ENCODE measurements around the gene CLASRP. TPM values are rescaled to one million over a fixed set of nuclear protein-coding genes. Genes with fewer than 3 reads are reported as not detected.

Gene CLASRP
- total and polyA plus RNA-seq, 2 of the 8 experiments (the other 6 are each of a cell fraction or from before 2014, with no cell fraction given), result 22.3 to 71.7 TPM

DNA sequence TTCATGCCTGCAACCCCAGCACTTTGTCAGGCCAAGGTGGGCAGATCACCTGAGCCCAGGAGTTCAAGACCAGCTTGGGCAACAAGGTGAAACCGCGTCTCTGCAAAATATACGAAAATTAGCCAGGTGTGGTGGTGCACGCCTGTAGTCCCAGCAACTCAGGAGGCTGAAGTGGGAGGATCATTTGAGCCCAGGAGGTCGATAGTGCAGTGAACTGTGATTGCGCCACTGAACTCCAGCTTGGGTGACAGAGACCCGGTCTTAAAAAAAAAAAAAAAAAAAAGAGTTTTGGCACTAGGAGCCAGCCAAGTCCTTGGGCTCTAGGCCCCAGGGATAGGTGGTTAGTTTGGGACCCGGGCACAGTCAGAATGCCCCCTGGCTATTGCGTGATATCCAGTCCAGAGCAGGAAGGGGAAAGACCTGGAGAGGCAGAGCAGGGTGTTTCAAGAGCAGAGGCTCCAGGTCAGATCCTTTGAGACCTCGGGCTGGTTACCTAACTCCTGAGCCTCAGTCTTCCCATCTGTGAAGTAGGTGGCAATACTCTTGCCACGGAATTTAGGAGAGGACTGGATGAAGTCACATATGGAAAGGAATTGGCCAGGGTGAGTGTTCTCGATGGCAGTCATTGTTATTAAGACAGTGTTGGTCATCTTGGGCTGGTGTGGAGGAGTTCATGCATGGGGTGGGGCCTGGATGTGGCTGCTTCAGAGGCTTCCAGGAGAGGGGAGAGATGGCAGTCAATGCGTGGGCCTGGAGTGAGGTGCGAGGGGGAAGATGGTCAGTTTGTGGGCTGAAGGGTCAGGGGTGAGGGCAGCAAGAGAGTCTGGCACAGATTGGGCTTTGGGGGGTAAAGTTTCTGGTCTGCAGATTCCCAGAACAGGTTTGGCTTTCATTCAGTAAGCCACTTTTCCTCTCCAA, 56.9 kb downstream of the CLASRP start:
- peaks cover 1 to 30% (median 17%) of the 10 kb centered on the region in 4 experiments for H3K4me1 ChIP-seq (replicated peaks in 1 of 4; ENCODE audit: control insufficient read depth in 3 of 4, insufficient read depth in 4 of 4, low read length in 3 of 4)
- H2AFZ ChIP-seq (ENCODE audit: low read length), result no peak overlapping the region
- no peak overlapping the region; a peak in 1 of 4 replicates for H3K4me2 ChIP-seq (ENCODE audit: insufficient read depth in 1 of 2, low read depth in 2 of 2, low read length in 2 of 2)
- H3K18ac ChIP-seq (ENCODE audit: extremely low read depth, low read length), result no peak overlapping the region
- H3K27me3 ChIP-seq (replicated peaks in 1 of 4; ENCODE audit: control insufficient read depth in 3 of 4, extremely low read depth in 1 of 4, insufficient read depth in 3 of 4, low read length in 3 of 4), result no peaks in the 10 kb centered on the region
- H4K8ac ChIP-seq (ENCODE audit: extremely low read depth, insufficient read depth, low read length), result 0 out of 2 replicates have a peak overlapping the region, but pooled peaks have one; percentile 20
- POLR2A ChIA-PET (ENCODE audit: partially characterized antibody), result interaction anchor here (0.6 to 1.9 kb wide), 5 partner anchors 12 to 185 kb away, joined by 3 to 8 read pairs (median 4); partner anchors contain the start of gene GEMIN7
- H3K36me3 ChIP-seq (ENCODE audit: control insufficient read depth in 2 of 4, insufficient read depth in 4 of 4, low read length in 3 of 4), result peaks cover 0 to 5% (median 0%) of the 10 kb centered on the region in 4 experiments; a peak in 3 of 8 replicates
- H3K23ac ChIP-seq (ENCODE audit: insufficient read length), result no peak overlapping the region
- no peak overlapping the region for H3K4me3 ChIP-seq (ENCODE audit: extremely low read depth in 1 of 4, insufficient read depth in 2 of 4, low read depth in 3 of 4, low read length in 4 of 4)
- H3K23me2 ChIP-seq (ENCODE audit: low read depth, low read length), result peaks cover 16% of the 10 kb centered on the region
- H3K79me2 ChIP-seq (ENCODE audit: control insufficient read depth in 1 of 2, insufficient read depth in 2 of 2, low read length in 2 of 2), result peaks cover 33 to 76% of the 10 kb centered on the region in 2 experiments
- H2AK5ac ChIP-seq (ENCODE audit: low read depth, low read length), result no peak overlapping the region
- H2BK120ac ChIP-seq (replicated peaks; ENCODE audit: low read depth, low read length), result no peak overlapping the region
- H3K27ac ChIP-seq (ENCODE audit: low read depth, low read length), result no peak overlapping the region
- no peak overlapping the region for H2BK20ac ChIP-seq (ENCODE audit: low read length)
- H3K4ac ChIP-seq (replicated peaks; ENCODE audit: insufficient read length, low read depth, low read length), result no peak overlapping the region
- no peak overlapping the region for H2BK5ac ChIP-seq (ENCODE audit: low read depth, low read length)
- CTCF ChIA-PET (ENCODE audit: partially characterized antibody), result interaction anchor here (1.3 to 8.3 kb wide), 3 partner anchors 8 to 28 kb away, joined by 4 to 57 read pairs (median 11); no protein-coding TSS in a partner anchor
- H3K79me1 ChIP-seq (ENCODE audit: low read depth, low read length), result peaks cover 53% of the 10 kb centered on the region
- no peak overlapping the region for H3K9ac ChIP-seq (replicated peaks in 1 of 4; ENCODE audit: extremely low read depth in 1 of 4, low read depth in 3 of 4, low read length in 3 of 4)
- no peak overlapping the region for H2BK15ac ChIP-seq (ENCODE audit: low read length)
- H2BK12ac ChIP-seq (ENCODE audit: low read depth, low read length), result no peak overlapping the region
- DNase-seq (ENCODE audit: low read depth in 1 of 2, low spot score in 2 of 2) (no peak), FAIRE-seq (no peak)
- no peak overlapping the region for H3K14ac ChIP-seq (ENCODE audit: insufficient read length)
- peaks cover 47 to 60% of the 10 kb centered on the region in 2 experiments for H4K20me1 ChIP-seq (replicated peaks in 1 of 2; ENCODE audit: control insufficient read depth in 1 of 2, insufficient read depth in 2 of 2, low read length in 2 of 2)
- no peak overlapping the region for H4K5ac ChIP-seq (ENCODE audit: insufficient read length, low read depth, low read length)
- 88% methylated on average over 13 of the region's 14 CpGs; no CpG with 5 or more reads in 1 of the 2 experiments for WGBS, 2 experiments (ENCODE audit: extremely low coverage in 1 of 2, insufficient coverage in 1 of 2, insufficient read length in 1 of 2, insufficient replicate concordance in 2 of 2, low coverage in 1 of 2, low lambda C conversion rate in 2 of 2, missing lambda C conversion rate in 1 of 2)
- no peaks in the 10 kb centered on the region for H3K9me3 ChIP-seq (ENCODE audit: insufficient read depth in 2 of 2, low read depth in 1 of 2, low read length in 1 of 2)
- no peak overlapping the region for H4K91ac ChIP-seq (replicated peaks; ENCODE audit: insufficient read length, low read length)
- no peak overlapping the region for H3K56ac ChIP-seq (replicated peaks; ENCODE audit: insufficient read length, low read depth, low read length)
- TF ChIP-seq CTBP2 (IDR thresholded peaks at IDR 0.05; ENCODE audit: borderline replicate concordance, insufficient read depth, insufficient read length, low read length) (no peak), ZNF274 (IDR thresholded peaks at IDR 0.05; ENCODE audit: borderline replicate concordance, extremely low read depth, low read length) (no peak), GABPA (IDR thresholded peaks at IDR 0.05; ENCODE audit: borderline replicate concordance, insufficient read depth, low read length) (no peak), RAD21 (IDR thresholded peaks at IDR 0.05 in 1 of 2, conservative IDR thresholded peaks at IDR 0.05 in 1 of 2; ENCODE audit: low read depth in 2 of 2, low read length in 2 of 2) (no peak), POLR2A (IDR thresholded peaks at IDR 0.05; ENCODE audit: control extremely low read depth in 1 of 2, low read depth in 2 of 2, low read length in 2 of 2) (no peak), CBX8 (IDR thresholded peaks at IDR 0.05; ENCODE audit: borderline replicate concordance, low read depth, low read length) (no peak), GTF2F1 (IDR thresholded peaks at IDR 0.05; ENCODE audit: borderline replicate concordance, low read depth, low read length) (no peak), RBBP5 (IDR thresholded peaks at IDR 0.05; ENCODE audit: borderline replicate concordance, low read depth, low read length) (no peak), BRCA1 (IDR thresholded peaks at IDR 0.05; ENCODE audit: low read depth, low read length) (no peak), CHD2 (IDR thresholded peaks at IDR 0.05; ENCODE audit: low read length) (no peak), KDM1A (IDR thresholded peaks at IDR 0.05; ENCODE audit: borderline replicate concordance, low read length) (no peak)

Data from H1 (cell line).